ENCODE results near the gene ANO9.

ANO9 gene

GRCh38 chr11:452916-453527 is 11.2 kb upstream of the ANO9 start:
- DNase-seq (ENCODE audit: low read depth in 1 of 2, low spot score in 1 of 2), result no peak

DNA sequence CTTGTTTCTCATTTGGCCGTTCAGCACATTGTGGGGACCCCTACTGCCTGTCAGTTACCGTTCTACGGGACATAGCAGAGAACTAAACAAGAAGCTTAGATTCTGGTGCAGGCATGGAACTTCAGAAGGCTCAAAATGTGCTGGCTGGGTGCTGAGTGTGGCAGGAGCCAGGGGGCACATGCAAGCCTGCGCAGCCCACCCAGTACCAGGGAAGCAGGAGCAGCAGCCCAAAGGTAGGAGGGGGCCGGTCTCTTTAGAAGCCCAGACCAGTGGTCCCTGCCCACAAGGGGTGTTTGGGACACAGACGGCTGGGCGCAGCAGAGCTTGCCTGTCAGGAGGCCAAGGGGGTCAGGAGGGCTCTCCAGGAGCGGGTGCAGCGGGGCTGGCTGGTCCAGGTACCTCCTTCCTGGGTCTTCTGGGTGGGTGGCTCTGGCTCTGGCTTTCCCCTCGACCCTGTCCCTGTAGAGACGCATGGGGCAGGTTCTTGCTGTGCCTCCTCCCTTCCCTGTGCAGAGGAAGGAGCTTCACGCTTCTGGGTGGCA is 10.5 kb upstream of the ANO9 start:
- no peak for DNase-seq (ENCODE audit: low read depth in 1 of 2, low spot score in 1 of 2)

DNA sequence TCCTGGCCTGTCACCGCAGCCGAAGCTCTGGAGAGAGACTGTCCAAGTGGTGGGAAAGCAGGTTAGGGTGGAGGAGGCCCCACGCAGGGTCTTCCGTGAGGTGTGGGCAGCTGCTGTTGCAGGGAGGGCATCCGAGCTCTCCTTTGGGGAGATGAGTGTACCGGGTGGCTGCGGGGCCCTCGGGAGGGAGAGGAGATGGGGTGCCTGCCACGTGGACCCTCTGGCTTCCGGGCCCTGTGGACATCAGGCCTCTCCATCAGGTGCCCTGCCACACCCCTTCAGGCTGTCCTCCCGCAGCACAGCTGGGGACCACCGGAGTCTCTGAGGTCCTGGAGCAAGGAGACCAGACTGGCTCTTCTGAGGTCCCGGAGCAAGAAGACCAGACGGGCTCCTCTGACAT is 9.9 kb upstream of the ANO9 start:
- DNase-seq (ENCODE audit: low read depth in 1 of 2, low spot score in 1 of 2), result no peak

DNA sequence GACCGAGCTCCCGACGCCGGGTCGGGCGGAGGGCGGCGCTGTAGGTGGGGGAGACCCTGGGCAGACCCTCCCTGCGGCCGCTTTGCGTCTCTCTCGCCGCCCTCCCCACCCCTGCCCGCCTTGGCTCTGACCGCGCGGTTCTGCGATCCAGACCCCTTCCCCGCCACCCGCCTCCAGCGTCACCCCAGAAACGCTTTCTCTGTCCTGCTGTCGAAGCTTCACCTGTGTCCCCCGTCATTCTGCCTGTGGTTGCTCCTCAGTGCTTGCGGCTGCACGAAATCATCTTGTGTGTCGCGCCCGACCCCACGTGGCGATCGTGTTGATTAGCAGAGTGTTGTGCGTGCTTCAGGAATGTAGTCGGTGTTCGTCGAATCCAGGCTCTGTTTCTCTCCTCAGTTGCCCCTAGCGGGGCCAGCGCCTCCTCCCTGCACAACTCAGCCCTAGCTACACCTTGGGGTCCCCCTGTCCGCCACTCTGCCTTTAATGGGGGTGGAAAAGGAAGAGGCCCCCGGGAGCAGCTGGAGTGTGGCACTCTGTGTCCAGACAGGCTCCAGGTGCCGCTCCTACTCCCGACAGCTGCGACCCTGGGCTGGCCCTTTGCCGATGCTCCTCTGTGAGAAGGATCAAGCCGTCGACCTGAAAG is 9.1 kb upstream of the ANO9 start:
- DNase-seq (ENCODE audit: low read depth in 1 of 2, low spot score in 1 of 2), result peak; percentile 57 to 63

GRCh38 chr11:449889-450808 is 8.3 kb upstream of the ANO9 start, which contains the start of gene PTDSS2:
Gene PTDSS2, plus strand, starts transcription at chr11:450279. Its CDS starts 177 bp downstream, at chr11:450456.
- peak; percentile 87 to 91 for DNase-seq (ENCODE audit: low read depth in 1 of 2, low spot score in 1 of 2)

GRCh38 chr11:447923-448731 is 6.3 kb upstream of the ANO9 start:
- DNase-seq (ENCODE audit: low read depth in 1 of 2, low spot score in 1 of 2), result peak; percentile 88 to 91

DNA sequence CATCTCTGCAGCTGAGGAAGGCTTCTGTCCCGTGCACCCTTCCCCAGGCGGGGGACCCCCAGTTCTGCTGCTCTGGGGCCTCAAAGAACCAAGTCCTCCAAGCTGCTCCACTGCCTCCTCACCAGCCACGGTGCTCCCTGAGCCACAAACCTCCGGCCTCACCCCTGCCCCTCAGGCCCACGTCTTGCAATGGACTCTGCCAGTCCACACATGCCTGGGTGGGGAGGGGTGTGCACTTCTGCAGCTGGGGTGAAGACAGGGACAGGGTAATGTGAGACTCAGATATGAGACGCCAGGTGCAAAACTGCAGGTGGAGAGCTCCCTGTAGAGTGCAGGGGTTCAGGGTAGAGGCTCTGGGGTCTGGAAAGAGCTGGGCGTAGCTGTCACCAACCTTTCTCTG is 5.1 kb upstream of the ANO9 start:
- no peak for DNase-seq (ENCODE audit: low read depth in 1 of 2, low spot score in 1 of 2)

GRCh38 chr11:445765-446588 is 4.2 kb upstream of the ANO9 start:
- no peak for DNase-seq (ENCODE audit: low read depth in 1 of 2, low spot score in 1 of 2)

GRCh38 chr11:444396-445144 is 2.8 kb upstream of the ANO9 start:
- no peak for DNase-seq (ENCODE audit: low read depth in 1 of 2, low spot score in 1 of 2)

GRCh38 chr11:443542-444199 is 1.9 kb upstream of the ANO9 start:
- no peak for DNase-seq (ENCODE audit: low read depth in 1 of 2, low spot score in 1 of 2)

DNA sequence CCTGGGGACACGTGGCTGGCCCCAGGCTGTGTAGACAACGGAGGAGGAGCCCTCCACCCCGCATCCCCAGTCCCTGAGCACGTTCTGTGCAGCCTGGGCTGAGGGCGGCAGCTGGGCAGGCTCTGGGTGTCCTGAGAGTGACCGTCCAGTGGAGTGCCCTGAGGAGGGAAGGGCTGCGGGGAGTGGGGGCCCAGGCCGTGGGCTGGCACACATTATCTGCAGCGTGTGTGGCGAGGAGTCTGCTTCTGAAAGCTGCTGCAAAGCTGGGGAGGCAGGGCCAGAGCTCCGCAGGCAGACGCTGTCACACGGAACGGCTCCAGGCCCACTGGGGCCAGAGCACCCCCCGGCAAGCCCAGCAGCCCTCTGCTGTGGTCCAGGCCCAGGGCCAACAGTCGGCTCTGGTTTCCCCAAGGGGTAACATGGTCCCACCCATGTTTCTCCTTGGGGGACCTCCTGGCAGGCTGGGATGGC is 835 bp upstream of the ANO9 start:
- DNase-seq (ENCODE audit: low read depth in 1 of 2, low spot score in 1 of 2), result no peak

DNA sequence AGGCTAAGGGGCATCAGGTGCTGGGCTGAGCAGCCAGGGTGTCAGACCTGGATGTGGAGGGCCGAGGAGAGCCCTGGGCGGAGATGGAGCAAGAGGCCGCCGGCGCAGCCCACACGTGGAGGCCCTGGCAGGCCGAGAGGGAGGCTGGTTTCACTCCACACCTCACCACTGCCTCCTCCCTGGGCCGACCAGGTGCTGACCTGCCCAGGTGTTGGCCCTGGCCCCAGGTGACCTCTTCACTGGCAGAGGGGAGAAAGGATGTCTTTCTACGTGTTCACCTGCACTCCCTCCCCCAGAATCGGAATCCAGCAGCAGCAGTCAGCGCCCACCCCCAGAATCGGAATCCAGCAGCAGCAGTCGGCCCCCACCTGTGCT is 781 bp downstream of the ANO9 start:
- no peak for DNase-seq (ENCODE audit: low read depth in 1 of 2, low spot score in 1 of 2)

DNA sequence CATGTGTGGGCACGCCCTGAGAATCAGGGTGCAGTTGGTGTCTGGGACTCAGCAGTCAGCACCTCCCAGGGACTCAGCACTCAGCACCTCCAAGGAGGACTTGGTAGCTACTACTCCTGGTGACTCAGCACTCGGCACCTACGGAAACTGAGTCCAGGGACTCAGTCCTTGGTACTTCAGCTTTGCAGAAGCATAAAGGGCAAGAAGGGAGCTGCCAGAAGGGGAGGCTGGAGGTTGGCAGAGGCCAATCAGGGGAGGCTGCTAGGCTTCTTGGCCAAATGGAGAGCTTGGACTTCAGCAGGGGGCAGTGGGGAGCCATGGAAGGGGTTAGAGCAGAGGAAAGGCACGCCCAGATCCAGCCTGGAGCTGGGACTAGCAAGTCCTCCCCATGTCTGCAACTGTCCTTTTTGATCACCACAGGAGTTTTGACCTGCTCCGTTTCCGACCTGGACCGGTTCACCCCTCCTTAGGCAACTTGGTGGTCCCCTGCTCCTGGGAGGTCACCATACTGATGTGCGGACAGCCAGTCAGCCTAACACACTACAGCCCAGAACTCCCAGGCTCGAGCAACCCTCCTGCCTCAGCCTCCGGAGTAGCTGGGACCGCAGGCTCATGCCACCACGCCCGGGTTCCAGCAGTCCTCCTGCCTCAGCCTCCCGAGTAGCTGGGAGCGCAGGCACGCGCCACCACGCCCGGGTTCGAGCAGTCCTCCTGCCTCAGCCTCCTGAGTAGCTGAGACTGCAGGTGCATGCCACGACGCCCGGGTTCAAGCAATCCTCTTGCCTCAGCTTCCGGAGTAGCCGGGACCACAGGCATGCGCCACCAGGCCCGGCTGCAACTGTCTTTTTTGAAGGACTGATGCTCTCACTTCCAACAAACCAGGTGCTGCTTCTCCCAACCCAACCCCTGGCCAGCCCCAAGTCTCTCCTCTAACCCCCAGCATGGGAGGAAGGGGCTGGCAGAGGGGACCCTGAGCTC is 1.5 kb downstream of the ANO9 start:
- DNase-seq (ENCODE audit: low read depth in 1 of 2, low spot score in 1 of 2), result no peak

GRCh38 chr11:439315-440064 is 2.3 kb downstream of the ANO9 start:
- no peak for DNase-seq (ENCODE audit: low read depth in 1 of 2, low spot score in 1 of 2)

GRCh38 chr11:438101-438844 is 3.5 kb downstream of the ANO9 start:
- no peak for DNase-seq (ENCODE audit: low read depth in 1 of 2, low spot score in 1 of 2)

GRCh38 chr11:437228-437870 is 4.5 kb downstream of the ANO9 start:
- no peak for DNase-seq (ENCODE audit: low read depth in 1 of 2, low spot score in 1 of 2)

All from activated T-helper 1 cell treated with anti-CD3 and anti-CD28 coated beads, Interleukin-2, amount 50 U/mL, for 16 hours (primary cell).